ENCODE measurements around the gene OPN1SW. TPM values are rescaled to one million over a fixed set of nuclear protein-coding genes. Genes with fewer than 3 reads are reported as not detected.

The OPN1SW gene
- total RNA-seq, 1 experiment from 2014 or later = not detected

- no peaks in the 10 kb centered on the region for H3K9me2 ChIP-seq (replicated peaks; ENCODE audit: insufficient read depth, low read length)
- no peaks in the 10 kb centered on the region for H3K9me3 ChIP-seq (ENCODE audit: low read length)
- no peaks in the 10 kb centered on the region for H3K36me3 ChIP-seq (ENCODE audit: insufficient read depth, low read length)
- H3K79me2 ChIP-seq (ENCODE audit: low read length) = no peaks in the 10 kb centered on the region
- no peaks in the 10 kb centered on the region for H3K4me1 ChIP-seq (ENCODE audit: low read length)
- H3K27me3 ChIP-seq (ENCODE audit: low read length) = no peaks in the 10 kb centered on the region
- H3K4me2 ChIP-seq (ENCODE audit: low read depth, low read length, poor library complexity, severe bottlenecking) = no peak overlapping the region
- no peak overlapping the region for H3K4me3 ChIP-seq (ENCODE audit: low read length)
- DNase-seq = no peak
- no peak overlapping the region for H3K27ac ChIP-seq (ENCODE audit: low read length)
- no peaks in the 10 kb centered on the region for H4K20me1 ChIP-seq (ENCODE audit: insufficient read depth, low read depth, low read length)
- H2AFZ ChIP-seq (ENCODE audit: low read length) = no peak overlapping the region
- H3K9ac ChIP-seq (ENCODE audit: low read length) = no peak overlapping the region
These were observed 5.5 kb upstream of the OPN1SW start for GRCh38 chr7:128781126-128781525.

- Histone ChIP-seq H3K9me2 (replicated peaks; ENCODE audit: insufficient read depth, low read length) (no peaks in the 10 kb centered on the region), H3K27me3 (ENCODE audit: low read length) (no peaks in the 10 kb centered on the region), H3K4me2 (ENCODE audit: low read depth, low read length, poor library complexity, severe bottlenecking) (no peak overlapping the region), H3K9me3 (ENCODE audit: low read length) (no peaks in the 10 kb centered on the region), H3K4me1 (ENCODE audit: low read length) (no peaks in the 10 kb centered on the region), H3K79me2 (ENCODE audit: low read length) (no peaks in the 10 kb centered on the region), H3K9ac (ENCODE audit: low read length) (no peak overlapping the region), H3K36me3 (ENCODE audit: insufficient read depth, low read length) (no peaks in the 10 kb centered on the region), H2AFZ (ENCODE audit: low read length) (no peak overlapping the region), H3K27ac (ENCODE audit: low read length) (no peak overlapping the region), H4K20me1 (ENCODE audit: insufficient read depth, low read depth, low read length) (no peaks in the 10 kb centered on the region), H3K4me3 (ENCODE audit: low read length) (no peak overlapping the region)
- no peak for DNase-seq
These were observed 3.4 kb upstream of the OPN1SW start for GRCh38 chr7:128778946-128779345.

- no peaks in the 10 kb centered on the region for H3K79me2 ChIP-seq (ENCODE audit: low read length)
- H3K36me3 ChIP-seq (ENCODE audit: insufficient read depth, low read length) = peaks cover 10% of the 10 kb centered on the region
- H3K4me1 ChIP-seq (ENCODE audit: low read length) = no peaks in the 10 kb centered on the region
These were observed 1.8 kb upstream of the OPN1SW start for GRCh38 chr7:128777156-128778123.

GRCh38 chr7:128774921-128775320 lies 673 bp downstream of the OPN1SW start:
- Histone ChIP-seq H3K4me1 (ENCODE audit: low read length) (no peaks in the 10 kb centered on the region), H3K9me2 (replicated peaks; ENCODE audit: insufficient read depth, low read length) (no peaks in the 10 kb centered on the region), H2AFZ (ENCODE audit: low read length) (no peak overlapping the region), H3K27me3 (ENCODE audit: low read length) (no peaks in the 10 kb centered on the region), H3K9ac (ENCODE audit: low read length) (no peak overlapping the region), H3K4me2 (ENCODE audit: low read depth, low read length, poor library complexity, severe bottlenecking) (no peak overlapping the region), H3K79me2 (ENCODE audit: low read length) (no peaks in the 10 kb centered on the region), H4K20me1 (ENCODE audit: insufficient read depth, low read depth, low read length) (no peaks in the 10 kb centered on the region), H3K36me3 (ENCODE audit: insufficient read depth, low read length) (peaks cover 34% of the 10 kb centered on the region), H3K27ac (ENCODE audit: low read length) (no peak overlapping the region), H3K4me3 (ENCODE audit: low read length) (no peak overlapping the region), H3K9me3 (ENCODE audit: low read length) (no peaks in the 10 kb centered on the region)
- no peak for DNase-seq

More at GRCh38 chr7:128777156-128778123, 1.8 kb upstream of the OPN1SW start:
- no peak for DNase-seq
- Histone ChIP-seq H3K9me2 (replicated peaks; ENCODE audit: insufficient read depth, low read length) (no peaks in the 10 kb centered on the region), H3K4me2 (ENCODE audit: low read depth, low read length, poor library complexity, severe bottlenecking) (no peak overlapping the region), H4K20me1 (ENCODE audit: insufficient read depth, low read depth, low read length) (no peaks in the 10 kb centered on the region), H3K9ac (ENCODE audit: low read length) (no peak overlapping the region), H3K27me3 (ENCODE audit: low read length) (no peaks in the 10 kb centered on the region), H3K9me3 (ENCODE audit: low read length) (no peaks in the 10 kb centered on the region), H3K4me3 (ENCODE audit: low read length) (no peak overlapping the region), H3K27ac (ENCODE audit: low read length) (no peak overlapping the region), H2AFZ (ENCODE audit: low read length) (no peak overlapping the region)

- Histone ChIP-seq H3K4me1 (ENCODE audit: low read length) (no peaks in the 10 kb centered on the region), H3K9ac (ENCODE audit: low read length) (no peak overlapping the region), H3K4me2 (ENCODE audit: low read depth, low read length, poor library complexity, severe bottlenecking) (no peak overlapping the region), H3K36me3 (ENCODE audit: insufficient read depth, low read length) (peaks cover 42% of the 10 kb centered on the region), H3K4me3 (ENCODE audit: low read length) (no peak overlapping the region), H2AFZ (ENCODE audit: low read length) (no peak overlapping the region), H3K27ac (ENCODE audit: low read length) (no peak overlapping the region), H3K9me2 (replicated peaks; ENCODE audit: insufficient read depth, low read length) (no peaks in the 10 kb centered on the region), H3K27me3 (ENCODE audit: low read length) (no peaks in the 10 kb centered on the region), H3K9me3 (ENCODE audit: low read length) (no peaks in the 10 kb centered on the region), H4K20me1 (ENCODE audit: insufficient read depth, low read depth, low read length) (no peaks in the 10 kb centered on the region), H3K79me2 (ENCODE audit: low read length) (no peaks in the 10 kb centered on the region)
- DNase-seq = no peak
These were observed 1.4 kb downstream of the OPN1SW start for GRCh38 chr7:128774029-128774689.

GRCh38 chr7:128773604-128774003 lies 2.0 kb downstream of the OPN1SW start:
- Histone ChIP-seq H3K9me3 (ENCODE audit: low read length) (no peaks in the 10 kb centered on the region), H3K27me3 (ENCODE audit: low read length) (no peaks in the 10 kb centered on the region), H3K79me2 (ENCODE audit: low read length) (no peaks in the 10 kb centered on the region), H4K20me1 (ENCODE audit: insufficient read depth, low read depth, low read length) (no peaks in the 10 kb centered on the region), H3K9ac (ENCODE audit: low read length) (no peak overlapping the region), H3K36me3 (ENCODE audit: insufficient read depth, low read length) (peaks cover 45% of the 10 kb centered on the region), H2AFZ (ENCODE audit: low read length) (no peak overlapping the region), H3K9me2 (replicated peaks; ENCODE audit: insufficient read depth, low read length) (no peaks in the 10 kb centered on the region), H3K4me3 (ENCODE audit: low read length) (no peak overlapping the region), H3K27ac (ENCODE audit: low read length) (no peak overlapping the region), H3K4me2 (ENCODE audit: low read depth, low read length, poor library complexity, severe bottlenecking) (no peak overlapping the region), H3K4me1 (ENCODE audit: low read length) (no peaks in the 10 kb centered on the region)
- DNase-seq = no peak

GRCh38 chr7:128770233-128770632 lies 5.4 kb downstream of the OPN1SW start:
- no peak overlapping the region for H3K9ac ChIP-seq (ENCODE audit: low read length)
- no peak overlapping the region for H3K4me2 ChIP-seq (ENCODE audit: low read depth, low read length, poor library complexity, severe bottlenecking)
- H3K27ac ChIP-seq (ENCODE audit: low read length) = no peak overlapping the region
- no peaks in the 10 kb centered on the region for H3K9me2 ChIP-seq (replicated peaks; ENCODE audit: insufficient read depth, low read length)
- no peaks in the 10 kb centered on the region for H3K9me3 ChIP-seq (ENCODE audit: low read length)
- no peaks in the 10 kb centered on the region for H3K27me3 ChIP-seq (ENCODE audit: low read length)
- no peak overlapping the region for H3K4me3 ChIP-seq (ENCODE audit: low read length)
- no peaks in the 10 kb centered on the region for H4K20me1 ChIP-seq (ENCODE audit: insufficient read depth, low read depth, low read length)
- DNase-seq = no peak
- no peaks in the 10 kb centered on the region for H3K4me1 ChIP-seq (ENCODE audit: low read length)
- 0 out of 2 replicates have a peak, but pooled peaks cover 2% of the 10 kb centered on the region for H3K79me2 ChIP-seq (ENCODE audit: low read length)
- H3K36me3 ChIP-seq (ENCODE audit: insufficient read depth, low read length) = peaks cover 59% of the 10 kb centered on the region
- H2AFZ ChIP-seq (ENCODE audit: low read length) = no peak overlapping the region

- no peak overlapping the region for H3K27ac ChIP-seq (ENCODE audit: low read length)
- H3K4me1 ChIP-seq (ENCODE audit: low read length) = no peaks in the 10 kb centered on the region
- no peak overlapping the region for H3K4me2 ChIP-seq (ENCODE audit: low read depth, low read length, poor library complexity, severe bottlenecking)
- no peaks in the 10 kb centered on the region for H3K27me3 ChIP-seq (ENCODE audit: low read length)
- no peak overlapping the region for H2AFZ ChIP-seq (ENCODE audit: low read length)
- H4K20me1 ChIP-seq (ENCODE audit: insufficient read depth, low read depth, low read length) = no peaks in the 10 kb centered on the region
- H3K4me3 ChIP-seq (ENCODE audit: low read length) = no peak overlapping the region
- peaks cover 7% of the 10 kb centered on the region; the same call in 1 of the 2 replicates for H3K79me2 ChIP-seq (ENCODE audit: low read length)
- no peaks in the 10 kb centered on the region for H3K9me3 ChIP-seq (ENCODE audit: low read length)
- peaks cover 61% of the 10 kb centered on the region for H3K36me3 ChIP-seq (ENCODE audit: insufficient read depth, low read length)
- no peak overlapping the region for H3K9ac ChIP-seq (ENCODE audit: low read length)
- no peak for DNase-seq
- H3K9me2 ChIP-seq (replicated peaks; ENCODE audit: insufficient read depth, low read length) = no peaks in the 10 kb centered on the region
These were observed 8.0 kb downstream of the OPN1SW start for GRCh38 chr7:128767475-128768110.

Data from Karpas-422 (cell line).